Glomerular visceral epithelial cell (primary cell): ENCODE data around the gene CDC73.
"Not testable (repeated sequence)": the region's sequence is repeated elsewhere in the genome, so short reads cannot be mapped to it uniquely, and the experiment has no call there.

Experiments
- DNase-seq: peaks from one replicate; pipeline ENCODE4 v3.0.0-alpha.2; 2016; ENCODE audit errors: extremely low spot score

Gene CDC73

DNA sequence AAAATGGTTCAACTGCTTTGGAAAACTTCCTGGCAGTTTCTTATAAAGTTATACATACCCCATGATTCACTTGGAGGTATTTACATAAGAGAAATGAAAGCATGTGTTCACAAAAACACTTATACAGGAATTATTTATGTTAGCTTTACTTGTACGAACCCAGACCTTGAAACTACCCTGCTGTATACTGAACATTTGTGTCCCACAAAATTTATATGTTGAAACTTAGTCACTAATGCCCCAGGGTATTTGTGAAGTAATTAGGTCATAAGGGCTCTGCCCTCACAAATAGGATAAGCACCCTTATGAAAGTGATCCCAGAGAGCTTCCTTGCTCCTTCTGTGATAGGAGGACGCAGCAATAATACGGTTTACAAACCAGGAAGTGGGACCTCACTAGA lies 107.3 kb downstream of the CDC73 start:
- no peak for DNase-seq

DNA sequence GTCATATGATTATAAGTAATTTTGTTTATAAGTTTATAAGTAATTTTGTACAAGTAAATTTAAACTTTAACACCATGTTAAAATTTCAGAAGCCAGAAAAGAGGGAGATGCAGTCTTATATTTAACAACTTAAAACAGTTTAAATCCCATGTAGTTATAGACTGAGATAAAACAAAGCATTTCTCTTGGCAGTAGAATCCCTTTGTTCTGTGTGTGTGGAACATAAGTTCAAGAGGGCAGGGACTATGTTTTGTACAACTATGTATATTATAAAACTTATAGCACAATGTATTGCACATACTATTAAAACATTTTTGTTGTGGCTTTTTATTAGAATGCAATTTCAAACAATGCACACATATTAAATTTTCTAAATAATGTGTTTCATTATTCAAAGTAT lies 109.3 kb downstream of the CDC73 start:
- DNase-seq = not testable (repeated sequence)

DNA sequence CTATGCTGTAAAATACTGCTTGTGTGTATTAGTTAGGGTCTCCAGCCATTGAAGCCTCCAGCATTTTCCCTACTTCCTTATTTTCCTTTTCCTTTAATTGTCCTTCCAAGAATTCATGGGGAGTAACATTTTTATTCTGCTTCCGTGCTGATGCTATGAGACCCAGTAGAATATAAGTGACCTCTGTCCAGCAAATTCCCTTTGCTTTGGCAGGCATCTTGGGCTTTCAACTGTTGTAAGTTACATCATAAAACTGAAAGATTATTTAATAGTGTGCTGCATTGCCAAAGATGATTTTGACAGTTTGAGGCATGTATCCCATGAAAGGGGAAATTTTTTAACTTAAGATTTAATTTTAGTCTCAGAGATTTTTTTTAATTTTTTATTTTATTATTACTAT lies 112.7 kb downstream of the CDC73 start:
- DNase-seq = no peak

DNA sequence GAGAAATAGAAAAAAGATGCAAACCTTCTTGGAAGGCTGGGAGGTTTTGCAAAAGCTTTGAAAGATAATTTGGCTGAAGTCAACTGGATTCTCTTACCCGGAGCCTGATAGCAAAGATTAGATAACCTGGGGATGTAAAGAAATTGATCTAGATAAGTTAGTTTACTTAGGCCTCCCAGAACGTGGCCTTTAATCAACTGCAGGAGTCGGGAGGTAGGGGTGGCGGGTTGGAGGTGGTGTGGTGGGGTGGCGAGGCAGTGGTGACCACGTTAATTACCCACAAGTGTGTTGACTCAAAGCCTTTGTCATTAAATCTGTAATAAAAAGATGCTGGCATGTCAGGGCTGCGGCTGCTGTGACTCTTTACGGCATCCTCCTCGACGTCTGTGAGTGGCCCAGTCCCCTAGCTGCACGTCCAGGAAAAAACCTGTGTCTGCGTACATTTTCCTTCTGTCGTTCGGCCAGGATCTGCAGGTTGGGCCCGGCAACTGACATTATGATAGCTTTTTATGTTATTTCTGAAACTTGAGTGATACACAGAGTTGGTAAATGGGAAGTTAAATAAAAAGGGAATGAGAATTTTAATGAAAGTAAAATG lies 115.6 kb downstream of the CDC73 start:
- no peak for DNase-seq

DNA sequence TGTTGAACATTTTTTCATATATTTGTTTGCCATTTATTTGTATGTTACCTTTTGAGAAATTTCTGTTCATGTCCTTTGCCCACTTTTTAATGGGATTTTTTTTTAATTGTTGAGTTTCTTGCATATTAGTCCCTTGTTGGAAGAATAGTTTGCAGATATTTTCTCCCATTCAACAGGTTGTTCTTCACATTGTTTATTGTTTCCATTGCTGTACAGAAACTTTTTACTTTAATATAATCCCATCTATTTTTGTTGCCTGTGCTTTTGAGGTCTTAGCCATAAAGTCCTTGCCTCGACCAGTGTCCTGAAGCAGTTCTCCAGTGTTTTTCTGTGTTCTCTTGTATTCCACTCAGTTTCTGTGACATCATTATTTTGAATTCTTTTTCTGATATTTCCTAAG lies 118.8 kb downstream of the CDC73 start:
- DNase-seq = no peak

DNA sequence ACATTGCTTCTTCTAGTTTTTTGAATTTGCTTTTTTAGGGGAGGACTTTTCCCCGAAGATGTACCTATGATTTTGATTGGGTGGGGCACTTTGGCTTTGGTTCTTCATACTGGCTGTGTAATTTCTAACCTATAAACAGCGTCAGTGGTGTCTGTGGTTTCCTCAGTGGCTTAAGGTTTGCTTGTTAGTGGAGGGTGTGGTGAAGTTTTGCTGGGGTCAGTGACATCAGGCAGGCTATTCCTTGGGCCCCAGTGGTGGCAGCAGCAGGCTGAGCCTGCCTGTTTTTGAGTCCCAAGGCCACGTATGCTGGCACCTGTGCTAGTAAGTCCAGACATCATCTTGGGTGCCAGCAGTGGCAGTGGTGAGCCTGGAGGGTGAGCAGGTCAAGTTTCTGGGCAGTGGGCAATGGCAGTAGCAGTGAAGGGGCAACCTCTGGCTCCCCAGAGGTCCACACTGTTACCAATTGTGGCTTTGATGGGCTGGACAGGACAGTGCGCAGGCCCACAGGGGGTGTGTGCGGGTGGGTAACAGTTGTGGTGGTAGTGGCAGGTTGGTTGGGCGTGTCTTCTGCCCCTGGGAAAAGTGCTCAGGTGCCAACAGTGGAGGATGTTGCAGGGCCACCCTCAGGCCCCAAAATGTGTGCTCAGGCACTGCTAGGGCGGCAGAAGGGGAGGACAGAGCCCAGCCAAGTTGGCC lies 119.4 kb downstream of the CDC73 start:
- DNase-seq = no peak

DNA sequence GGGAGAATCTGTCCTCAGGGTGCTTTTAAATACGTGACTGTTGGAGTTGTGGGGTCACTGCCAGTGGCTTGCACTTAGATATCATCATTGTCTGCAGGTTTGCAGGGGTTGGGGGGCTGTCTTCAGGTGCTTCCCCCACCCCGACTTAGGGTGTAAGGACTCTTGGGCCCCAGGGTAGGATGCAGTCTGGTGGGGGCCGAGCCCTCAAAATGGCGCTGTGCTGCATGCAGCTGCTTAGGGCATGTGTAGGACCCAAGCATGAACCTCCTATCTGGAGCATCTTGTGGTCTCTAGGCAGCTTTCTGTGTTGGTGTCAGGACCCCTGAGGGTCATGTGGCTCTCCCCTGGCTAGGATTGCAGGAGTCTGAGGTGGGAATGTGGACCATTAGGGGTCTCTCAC lies 120.2 kb downstream of the CDC73 start:
- DNase-seq = no peak

DNA sequence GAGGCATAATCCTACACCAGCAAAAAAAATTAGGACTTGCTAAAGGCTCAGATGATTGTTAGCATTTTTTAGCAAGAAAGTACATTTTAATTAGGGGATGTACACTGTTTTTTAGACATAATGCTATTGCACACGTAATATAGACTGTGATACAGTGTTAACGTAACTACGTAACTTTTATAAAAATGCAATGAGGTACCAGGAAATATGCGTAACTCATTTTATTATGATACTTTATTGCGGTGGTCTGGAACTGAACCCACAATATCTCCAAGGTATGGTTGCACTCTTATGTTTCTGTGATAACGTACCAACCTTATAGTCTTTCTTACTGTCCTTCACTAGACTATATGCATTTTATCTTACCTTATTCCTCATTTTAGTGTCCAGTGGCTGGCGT lies 127.4 kb downstream of the CDC73 start:
- no peak for DNase-seq

DNA sequence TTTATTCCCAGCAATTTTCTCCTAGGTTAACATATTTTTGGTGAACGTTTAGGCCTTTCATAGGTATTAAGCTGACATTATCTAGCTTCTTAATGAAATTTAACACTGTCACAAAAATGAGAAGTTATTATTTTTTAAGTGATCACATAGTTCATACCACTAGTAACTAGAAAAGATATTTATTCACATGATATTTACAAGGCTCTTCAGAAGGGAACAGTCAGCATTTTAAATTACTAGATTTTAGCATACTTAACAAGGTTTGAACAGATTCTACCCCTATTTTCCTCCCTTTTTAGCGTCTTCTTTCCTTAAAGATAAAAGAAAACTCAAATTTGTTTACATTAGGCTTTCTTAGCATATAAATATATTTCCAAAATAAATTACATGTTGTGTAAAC lies 130.1 kb downstream of the CDC73 start:
- DNase-seq = no peak

DNA sequence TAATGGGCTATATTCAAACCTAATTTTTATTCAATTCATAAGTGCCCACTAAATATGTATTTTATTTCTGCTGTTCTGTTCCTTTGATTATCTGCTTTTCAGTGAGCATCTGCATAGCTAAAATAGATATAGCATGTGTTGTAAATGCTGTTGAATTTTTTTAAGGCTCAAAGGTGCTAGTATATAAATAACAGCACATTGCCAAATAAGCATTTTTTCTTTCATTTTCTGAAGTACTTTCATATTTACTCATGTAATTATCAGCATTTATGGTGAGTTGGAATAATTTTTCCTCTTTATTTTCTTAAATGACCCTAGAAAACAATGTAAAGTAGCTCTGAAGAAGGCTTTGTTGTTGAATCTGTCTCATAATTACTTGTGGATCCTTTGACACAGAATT lies 134.2 kb downstream of the CDC73 start:
- no peak for DNase-seq

DNA sequence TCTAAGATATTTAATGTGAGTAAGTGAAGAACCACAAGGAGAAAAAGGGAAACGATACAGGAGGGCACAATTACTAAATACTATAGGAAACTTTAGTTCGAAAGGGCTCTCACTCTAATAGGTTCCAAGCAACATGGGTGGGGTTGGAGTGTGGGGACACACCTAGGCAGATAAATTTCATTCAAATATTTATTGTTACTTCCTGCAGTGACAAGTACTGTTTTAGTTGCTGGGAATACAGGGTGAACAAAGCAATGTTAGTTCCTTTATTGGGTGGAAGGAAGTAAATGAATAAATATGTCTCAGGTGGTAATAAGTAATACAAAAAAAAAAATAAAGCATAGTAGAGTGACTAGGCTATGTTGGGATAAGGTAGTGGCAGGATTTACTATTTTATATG lies 137.8 kb downstream of the CDC73 start:
- DNase-seq = no peak

DNA sequence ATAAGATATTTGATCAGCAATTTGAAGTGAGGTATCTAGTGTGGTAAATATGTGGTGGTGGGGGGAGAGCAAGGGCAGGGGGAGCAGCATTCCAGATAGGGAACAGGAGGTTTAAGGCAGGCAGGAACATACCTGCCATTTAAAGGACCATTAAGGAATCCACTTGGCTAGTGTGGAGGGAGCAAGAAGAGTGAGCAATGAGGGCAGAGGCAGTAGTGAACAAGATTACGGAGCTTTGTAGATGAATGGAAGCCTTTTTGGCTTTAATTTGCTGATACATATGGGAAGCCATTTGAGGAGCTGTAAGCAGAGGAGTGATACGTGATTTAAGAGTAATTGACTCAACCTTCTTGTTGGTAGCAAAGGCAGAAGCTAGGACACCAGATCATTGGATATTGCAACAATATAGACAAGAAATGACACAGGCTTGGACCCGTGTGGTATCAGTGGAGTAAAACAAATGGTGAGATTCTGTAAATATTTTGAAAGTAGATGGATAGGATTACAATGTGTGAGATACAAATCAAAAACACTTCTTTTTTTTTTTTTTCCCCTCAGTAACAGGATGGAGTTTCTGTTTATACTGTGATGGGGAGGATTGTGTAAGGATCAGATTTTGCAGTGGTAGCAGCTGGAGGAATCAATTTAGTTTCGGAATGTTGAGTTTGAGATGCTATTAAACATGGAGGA lies 138.4 kb downstream of the CDC73 start:
- no peak for DNase-seq

DNA sequence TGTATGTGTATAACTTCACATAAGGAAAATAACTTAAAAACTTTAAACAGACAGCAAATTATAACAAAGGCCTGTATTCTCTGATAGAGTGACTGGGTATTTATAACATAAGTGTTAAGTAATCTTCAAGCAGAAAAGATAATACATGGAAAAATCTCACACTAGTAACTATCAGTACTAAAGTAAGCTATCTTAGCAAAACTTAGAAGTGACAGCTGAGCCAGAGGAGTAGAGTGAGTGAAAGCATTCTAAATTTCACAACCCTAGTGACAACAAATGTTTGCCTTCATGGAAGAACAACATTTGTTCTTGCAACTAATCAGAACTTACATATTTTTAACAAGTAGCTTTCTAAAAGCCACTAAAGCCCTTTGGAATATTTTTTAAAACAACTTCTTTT lies 139.1 kb downstream of the CDC73 start:
- DNase-seq = no peak

DNA sequence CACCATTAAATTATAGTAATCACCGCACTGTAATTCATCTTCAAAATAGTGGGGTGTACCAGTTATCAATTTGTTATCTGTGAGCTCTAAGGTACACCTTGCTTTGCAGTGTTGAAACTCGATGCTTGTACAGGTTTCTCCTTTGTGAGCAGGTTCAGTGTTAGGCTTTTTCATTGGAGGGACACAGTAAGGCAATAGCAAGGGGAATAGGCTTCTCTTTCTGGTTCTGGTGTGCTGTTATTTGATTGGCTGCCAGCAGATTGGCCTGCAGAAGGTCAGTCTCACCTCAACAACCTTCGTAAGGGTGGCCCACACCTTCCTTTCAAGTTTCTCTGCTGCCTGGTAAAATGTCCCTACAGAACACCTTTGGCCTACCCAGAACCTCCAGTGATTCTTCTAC lies 140.8 kb downstream of the CDC73 start:
- DNase-seq = no peak

DNA sequence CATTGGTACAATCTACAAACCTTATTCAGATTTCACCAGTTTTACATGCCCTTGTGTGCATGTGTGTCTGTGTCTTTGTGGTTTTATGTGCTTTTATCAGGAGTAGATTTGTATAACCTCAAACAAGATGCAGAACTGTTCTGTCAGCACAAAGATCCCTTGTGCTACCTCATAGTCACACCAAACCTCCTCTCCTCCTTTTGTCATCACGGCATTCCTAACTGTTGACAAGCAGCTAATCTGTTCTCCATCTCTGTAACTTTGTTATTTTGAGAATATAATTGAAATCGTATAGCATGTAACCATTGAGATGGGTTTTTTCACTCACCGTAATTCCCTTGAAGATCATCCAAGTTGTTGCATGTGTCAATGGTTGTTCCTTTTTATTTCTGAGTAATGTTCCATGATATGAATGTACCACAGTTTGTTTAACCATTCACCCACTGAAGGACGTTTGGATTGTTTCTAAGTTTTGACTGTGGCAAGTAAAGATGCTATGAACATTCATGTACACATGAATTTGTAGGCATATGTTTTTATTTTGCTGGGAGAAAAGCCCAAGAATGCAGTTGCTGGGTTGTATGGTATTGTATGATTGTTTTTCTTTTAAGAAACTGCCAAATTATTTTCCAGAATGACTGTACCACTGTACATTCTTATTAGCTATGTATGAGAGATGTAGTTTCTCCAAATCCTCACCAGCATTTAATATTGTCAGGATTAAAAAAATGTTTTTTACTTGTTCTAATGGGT lies 142.7 kb downstream of the CDC73 start:
- DNase-seq = no peak

DNA sequence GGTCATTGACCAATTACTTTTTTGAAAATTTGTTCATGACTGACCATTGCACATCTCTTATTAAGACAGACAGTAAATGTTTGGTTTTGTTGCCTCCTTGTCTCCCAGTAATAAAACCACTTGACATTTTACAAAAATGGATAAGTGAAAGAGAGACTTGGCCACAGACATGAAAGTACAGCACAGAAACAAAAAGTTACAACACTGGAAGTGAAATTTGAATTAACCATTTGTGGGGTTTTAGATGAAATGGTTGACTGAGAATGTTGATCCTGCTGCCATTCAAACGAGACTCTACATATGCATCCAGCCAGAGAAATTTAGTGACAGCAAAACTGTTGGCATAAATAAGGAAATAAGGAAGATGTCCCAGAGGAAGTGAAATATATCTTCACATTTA lies 143.9 kb downstream of the CDC73 start:
- no peak for DNase-seq

DNA sequence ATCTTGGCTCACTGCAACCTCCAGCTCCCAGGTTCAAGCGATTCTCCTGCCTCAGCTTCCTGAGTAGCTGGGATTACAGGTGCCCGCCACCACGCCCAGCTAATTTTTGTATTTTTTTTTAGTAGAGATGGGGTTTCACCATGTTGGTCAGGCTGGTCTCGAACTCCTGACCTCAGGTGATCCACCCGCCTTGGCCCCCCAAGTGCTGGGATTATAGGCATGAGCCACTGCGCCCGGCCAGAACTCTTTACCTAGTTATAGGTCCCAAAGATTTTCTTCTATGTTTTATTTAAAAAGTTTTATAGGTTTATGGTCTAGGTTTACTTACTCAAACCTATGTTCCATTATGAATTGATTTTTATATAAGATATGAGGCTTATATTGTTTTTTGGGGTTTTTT lies 145.0 kb downstream of the CDC73 start:
- DNase-seq = not testable (repeated sequence)

DNA sequence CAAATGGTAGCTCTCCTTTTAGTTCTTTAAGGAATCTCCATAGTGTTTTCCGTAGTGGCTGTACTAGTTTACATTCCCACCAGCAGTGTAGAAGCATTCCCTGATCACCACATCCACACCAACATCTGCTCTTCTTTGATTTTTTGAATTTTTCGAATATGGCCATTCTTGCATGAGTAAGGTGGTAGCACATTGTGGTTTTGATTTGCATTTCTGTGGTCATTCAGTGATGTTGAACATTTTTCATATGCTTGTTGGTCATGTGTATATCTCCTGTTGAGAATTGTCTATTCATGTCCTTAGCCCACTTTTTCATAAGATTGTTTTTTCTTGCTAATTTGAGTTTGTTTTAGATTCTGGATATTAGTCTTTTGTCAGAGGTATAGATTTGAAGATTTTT lies 149.2 kb downstream of the CDC73 start:
- peak; percentile 63 for DNase-seq

DNA sequence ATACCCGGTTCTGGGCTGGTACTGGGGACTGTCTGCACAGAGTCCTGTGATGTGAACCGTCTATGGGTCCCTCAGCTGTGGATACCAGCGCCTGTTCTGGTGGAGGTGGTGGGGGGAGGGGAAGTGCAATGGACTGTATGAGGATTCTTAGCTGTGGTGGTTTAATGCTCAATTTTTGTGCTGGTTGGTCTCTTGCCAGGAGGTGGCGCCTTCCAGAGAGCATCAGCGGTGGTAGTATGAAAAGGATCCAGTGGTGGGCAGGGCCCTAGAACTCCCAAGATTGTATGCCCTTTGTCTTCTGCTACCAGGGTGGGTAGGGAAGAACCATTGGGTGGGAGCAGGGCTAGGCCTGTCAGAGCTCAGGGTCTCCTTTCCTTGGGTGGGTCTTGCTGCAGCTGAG lies 153.9 kb downstream of the CDC73 start:
- no peak for DNase-seq

DNA sequence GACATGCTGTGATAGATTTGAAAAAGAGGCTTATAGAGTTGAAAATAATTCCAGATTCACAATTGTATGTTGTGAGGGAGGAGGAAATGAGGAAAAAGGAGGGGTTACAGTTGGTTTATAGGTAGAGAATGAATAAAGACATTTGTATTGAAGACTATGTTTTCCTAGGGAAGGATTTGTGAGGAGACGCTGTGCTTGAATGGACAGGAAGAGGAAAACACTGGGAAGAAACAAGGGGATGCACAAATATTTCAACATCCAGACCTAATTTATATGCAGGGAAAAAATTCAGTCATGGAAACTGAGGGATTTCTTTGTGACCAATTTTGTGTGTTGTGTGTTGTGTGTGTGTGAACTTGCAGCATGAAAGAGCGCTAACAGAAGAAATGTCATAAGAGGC lies 157.1 kb downstream of the CDC73 start:
- DNase-seq = no peak

DNA sequence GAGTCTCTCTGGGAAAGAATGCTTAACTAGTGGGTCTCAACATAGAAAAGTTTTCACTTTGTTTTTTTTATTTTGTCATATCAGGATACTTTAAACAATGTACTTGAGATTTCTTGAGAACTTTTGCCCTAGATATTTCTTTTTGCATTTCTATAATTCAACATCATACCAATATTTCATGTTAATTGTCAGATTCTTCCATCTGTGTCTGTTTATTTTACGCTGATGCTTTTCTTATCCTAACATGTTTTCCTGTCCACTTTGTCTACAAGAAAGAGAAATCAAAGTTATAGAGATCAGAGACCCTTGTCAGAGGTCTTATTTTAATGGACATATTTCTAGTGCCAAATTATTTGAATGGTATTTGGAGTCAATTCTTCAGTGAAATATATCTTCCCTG lies 160.1 kb downstream of the CDC73 start:
- no peak for DNase-seq

DNA sequence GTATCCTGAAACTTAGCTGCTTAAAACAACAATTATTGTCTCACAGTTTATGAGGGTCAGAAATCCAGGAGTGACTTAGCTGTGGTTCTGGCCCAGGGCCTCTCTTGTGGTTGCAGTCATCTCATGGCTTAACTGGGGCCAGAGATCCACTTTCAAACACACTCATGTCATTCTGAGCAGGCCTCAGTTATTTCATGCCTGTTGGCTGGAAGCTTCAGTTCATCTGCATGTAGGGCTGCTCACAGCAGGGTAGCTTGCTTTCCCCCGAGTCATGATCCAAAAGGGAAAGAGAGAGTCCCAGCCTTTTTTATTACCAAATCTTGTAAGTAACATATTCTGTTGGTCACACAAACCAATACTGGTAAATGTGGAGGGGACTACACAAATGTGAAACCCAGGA lies 161.2 kb downstream of the CDC73 start:
- DNase-seq = peak; percentile 23

DNA sequence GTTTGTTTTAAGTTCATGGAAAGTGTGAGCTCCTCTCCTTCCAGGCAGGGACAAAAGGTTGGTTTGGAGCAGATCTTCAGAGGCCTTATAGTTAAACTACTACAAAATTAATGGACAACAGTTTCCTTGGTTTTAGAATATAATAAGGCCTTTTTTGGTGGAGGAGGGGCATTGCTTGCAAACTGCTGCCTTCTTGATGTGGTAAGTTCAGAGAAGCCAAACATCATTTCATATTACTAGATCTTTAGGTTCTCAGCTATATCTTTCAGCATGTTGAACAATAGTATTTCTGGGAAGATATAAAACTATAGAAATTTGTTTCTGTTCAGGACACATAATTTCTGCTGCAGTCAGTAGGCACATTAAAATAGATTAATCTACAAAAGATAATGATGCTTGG lies 162.4 kb downstream of the CDC73 start:
- DNase-seq = no peak
